HG02884 (cell line): ENCODE results near the gene HSPBAP1.

Experiments
- ATAC-seq: cut with Tn5 transposase; IDR thresholded peaks from one replicate; pipeline ENCODE4 v1.9.1; 2021; ENCODE audit warnings: mild to moderate bottlenecking, moderate library complexity; ENCODE audit not compliant: unreplicated experiment

HSPBAP1 gene

GRCh38 chr3:122691195-122691594, 102.4 kb downstream of the HSPBAP1 start:
- peak; percentile 76 for ATAC-seq

- no peak for ATAC-seq
Measured at GRCh38 chr3:122690096-122690495, 103.5 kb downstream of the HSPBAP1 start.
